ENCODE results near the gene PVR.
"Not testable (repeated sequence)": the region's sequence is repeated elsewhere in the genome, so short reads cannot be mapped to it uniquely, and the experiment has no call there.

The PVR gene

DNA sequence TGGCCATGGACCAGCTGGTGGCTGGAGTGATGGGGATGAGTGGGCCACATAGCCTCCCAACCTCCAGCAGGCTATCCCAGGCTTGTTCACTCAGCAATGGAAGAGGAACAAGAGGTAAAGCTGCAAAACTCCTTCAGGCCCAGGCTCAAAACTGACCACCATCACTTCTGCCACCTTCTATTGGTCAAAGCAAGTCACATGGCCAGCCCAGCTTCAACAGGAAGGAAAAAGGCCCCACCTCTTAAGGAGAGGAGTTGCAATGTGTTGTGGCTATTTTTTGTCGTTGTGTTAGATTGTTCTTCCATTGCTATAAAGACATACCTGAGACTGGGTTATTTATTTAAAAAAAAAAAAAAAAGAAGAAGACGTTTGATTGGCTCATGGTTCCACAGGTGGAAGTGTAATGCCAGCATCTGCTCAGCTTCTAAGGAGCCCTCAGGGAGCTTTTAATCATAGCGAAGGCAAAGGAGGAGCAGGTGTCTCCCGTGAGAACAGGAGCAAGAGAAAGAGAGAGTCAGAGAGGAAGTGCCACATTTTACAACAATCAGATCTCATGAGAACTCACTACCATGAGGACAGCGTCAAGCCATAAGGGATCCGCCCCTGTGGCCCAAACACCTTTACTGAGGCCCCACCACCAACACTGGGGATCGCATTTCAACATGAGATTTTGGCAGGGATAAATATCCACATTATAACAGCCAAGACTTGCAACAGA, 24.9 kb upstream of the PVR start:
- no peak for DNase-seq

DNA sequence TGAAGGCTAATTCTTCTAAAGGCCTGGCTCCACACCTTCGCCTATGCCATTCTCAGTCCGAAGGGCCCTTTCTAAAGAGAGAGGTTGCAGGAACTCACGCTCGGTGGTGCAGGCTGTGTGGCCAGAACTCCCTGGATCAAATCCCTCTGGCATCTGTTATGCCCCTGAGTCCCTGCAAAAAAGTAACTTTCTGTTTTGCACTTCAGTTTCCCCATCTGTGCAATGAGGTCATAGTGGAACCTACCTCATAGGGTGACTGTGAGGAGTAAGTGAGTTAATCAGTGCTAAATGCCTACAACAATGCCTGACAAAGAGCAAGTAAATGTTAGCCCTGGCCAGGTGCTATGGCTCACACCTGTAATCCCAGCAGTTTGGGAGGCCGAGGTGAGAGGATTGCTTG, 23.0 kb upstream of the PVR start:
- DNase-seq, result no peak

DNA sequence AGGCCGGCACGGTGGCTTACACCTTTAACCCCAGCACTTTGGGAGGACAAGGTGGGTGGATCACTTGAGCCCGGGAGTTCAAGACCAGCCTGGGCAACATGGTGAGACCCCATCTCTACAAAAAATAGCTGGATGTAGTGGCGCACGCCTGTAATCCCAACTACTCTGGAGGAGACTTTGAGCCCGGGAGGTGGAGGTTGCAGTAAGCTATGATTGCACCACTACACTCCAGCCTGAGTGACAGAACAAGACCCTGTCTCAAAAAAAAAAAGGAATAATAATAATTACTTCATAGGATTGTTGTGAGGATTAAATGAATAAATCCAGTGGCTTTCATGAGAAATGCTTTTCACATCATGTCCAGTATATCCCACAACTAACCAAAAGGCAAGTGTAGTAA, 22.3 kb upstream of the PVR start:
- no peak for DNase-seq

DNA sequence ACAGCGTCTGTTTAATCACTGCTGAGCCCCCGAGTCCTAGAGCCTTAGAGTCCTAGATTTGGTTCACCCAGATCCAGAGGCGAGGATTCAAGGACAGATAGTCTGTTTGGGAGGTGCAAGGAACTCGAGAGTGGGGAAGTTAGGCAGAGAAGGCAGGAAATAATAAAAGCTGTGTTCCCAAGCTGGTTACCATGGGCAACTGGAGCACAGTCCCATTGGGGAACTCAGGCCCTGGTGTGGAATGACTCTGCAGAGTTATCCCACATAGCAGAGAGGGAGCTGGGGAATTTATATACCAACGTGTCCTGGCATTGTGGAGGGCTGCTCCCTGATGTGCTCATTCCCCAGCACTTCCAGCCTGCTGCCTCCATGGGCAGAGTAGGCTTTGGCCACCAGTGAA, 20.6 kb upstream of the PVR start:
- no peak for DNase-seq

DNA sequence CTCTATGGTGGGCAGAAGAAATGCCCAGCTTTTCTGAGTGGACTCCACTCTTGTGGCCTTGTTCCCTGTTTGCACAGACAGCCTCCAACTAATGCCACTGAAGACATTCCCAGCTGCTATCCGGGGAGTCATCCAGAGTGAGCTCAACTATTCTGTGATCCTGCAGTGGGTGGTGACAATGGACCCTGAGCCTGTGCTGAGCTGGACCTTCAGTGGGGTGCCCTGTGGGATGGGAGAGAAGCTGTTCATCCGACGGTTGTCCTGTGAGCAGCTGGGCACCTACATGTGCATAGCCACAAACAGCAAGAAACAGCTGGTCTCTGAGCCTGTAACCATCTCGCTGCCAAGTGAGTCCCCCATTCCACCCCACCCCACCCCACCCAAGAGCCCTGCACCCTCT, 20.1 kb upstream of the PVR start:
- DNase-seq, result no peak

DNA sequence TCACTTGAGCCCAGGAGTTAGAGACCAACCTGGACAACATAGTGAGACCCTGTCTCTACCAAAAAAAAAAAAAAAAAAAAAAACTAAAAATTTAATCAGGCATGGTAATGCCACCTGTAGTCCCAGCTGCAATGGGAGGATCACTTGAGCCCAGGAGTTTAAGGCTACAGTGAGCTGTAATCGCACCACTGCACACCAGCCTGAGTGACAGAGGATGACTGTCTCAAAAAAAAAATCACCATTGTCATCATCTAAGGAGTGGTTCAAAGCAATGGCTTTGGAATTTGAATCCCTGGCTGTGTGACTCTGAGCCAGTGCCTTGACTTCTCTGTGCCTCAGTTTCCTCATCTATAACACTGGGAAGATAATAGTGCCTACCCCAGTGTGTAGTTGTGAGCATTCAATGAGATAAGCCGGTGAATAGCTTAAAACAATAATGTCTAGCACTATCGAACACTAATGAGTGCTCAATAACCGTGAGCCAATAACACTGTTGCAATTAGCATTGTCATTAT, 18.8 kb upstream of the PVR start:
- DNase-seq, result no peak

DNA sequence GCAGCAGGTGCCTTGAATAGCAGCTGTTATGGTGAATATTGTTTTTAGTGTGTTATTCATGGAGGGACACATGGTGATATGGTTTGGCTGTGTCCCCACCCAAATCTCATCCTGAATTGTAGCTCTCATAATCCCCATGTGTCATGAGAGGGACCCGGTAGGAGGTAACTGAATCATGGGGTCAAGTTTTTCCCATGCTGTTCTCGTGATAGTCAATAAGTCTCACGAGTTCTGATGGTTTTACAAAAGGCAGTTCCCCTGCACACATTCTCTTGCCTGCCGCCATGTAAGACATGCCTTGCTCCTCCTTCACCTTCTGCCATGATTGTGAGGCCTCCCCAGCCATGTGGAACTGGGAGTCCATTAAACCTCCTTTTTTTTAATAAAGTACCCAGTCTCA, 18.1 kb upstream of the PVR start:
- DNase-seq, result not testable (repeated sequence)

DNA sequence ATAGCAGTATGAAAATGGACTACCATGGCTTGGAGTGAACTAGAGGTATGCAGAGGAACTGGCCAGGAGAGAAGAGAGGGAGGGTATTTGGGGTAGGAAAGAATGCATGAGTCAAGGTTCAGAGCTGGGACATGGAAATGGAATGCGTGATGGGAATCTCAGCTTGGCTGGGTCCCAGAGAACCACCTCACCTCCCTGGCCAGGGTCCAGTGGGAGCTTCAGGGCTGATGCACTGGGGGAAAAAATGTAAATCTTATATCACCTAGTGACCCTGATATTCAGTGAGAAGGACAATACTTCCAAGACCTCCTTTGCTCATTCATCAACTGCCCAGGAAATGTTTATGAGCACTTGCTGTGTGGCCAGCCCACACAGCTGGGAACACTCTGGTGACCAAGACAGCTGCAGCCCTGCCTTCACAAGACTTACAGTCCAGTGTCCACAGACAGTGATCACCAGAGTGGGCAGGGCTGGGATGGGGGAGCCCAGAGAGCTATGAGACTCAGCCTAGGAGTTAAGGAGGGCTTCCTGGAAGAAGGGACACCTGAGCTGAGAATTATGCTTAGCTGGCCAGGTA, 17.6 kb upstream of the PVR start:
- DNase-seq, result no peak

DNA sequence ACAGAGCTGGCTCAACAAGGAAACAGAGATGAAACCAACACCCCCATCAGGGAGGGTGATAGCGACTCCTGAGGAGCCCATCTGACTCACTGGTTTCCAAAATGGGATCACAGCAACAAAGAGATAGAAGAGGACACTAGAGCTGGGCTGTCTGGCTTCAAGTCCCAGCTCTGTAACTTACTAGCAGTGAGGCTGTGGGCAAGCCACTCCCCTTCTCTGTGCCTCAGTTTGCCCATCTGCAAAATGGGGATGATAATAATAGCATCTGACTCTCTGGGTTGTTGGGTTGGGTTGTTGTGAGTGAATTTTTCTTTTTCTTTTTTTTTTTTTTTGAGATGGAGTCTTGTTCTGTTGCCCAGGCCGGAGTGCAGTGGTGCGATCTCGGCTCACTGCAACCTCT, 16.1 kb upstream of the PVR start:
- DNase-seq, result no peak

DNA sequence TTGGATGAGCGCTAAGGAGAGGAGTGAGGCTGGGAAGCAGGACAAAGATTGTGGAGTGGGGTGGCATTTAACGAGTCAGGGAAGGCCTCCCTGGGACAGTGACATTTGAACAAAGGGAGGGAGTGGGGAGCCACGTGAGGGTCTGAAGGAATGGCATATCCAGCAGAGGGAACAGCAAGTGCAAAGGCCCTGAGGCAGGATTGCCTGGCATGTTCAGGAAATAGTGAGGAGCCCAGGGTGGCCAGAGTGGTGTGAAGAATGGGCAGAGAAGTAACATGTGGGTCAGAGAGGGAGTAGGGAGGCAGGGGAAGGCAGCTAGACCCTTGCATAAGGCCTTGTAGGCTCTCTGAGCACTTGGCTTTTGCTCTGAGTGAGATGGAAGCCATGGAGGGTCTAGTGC, 14.9 kb upstream of the PVR start:
- no peak for DNase-seq

DNA sequence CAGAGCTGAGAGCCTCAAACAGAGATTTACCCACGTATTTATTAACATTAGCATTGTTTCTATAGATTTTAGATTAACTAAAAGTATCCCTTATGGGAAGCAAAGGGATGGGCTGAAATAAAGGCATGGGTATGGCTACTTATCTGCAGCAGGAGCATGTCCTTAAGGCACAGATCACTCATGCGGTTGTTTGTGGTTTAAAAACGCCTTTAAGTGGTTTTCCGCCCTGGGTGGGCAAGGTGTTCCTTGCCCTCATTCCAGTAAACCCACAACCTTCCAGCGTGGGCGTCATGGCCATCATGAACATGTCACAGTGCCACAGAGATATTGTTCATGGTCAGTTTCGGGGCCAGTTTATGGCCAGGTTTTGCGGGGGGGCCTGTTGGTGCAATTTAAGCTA, 12.1 kb upstream of the PVR start:
- not testable (repeated sequence) for DNase-seq

DNA sequence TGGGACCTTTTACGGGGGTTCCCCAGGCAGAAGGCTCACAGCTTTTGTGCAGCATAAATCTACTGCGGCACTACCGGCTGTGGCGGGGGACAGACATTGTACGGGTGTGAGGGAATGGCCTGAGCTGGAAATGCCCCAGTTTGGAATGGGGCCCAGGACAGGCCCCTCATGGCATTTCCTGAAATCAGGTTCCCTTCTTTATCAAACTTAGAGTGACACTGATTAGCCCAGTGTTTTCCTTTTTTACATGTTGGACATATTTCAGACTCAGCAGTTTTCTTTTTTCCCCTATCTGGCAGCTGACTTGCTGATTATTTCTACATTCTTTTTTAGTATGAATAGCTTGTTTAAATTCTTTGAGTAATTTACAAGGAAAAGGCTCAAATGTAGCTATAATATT, 9.7 kb upstream of the PVR start:
- not testable (repeated sequence) for DNase-seq

DNA sequence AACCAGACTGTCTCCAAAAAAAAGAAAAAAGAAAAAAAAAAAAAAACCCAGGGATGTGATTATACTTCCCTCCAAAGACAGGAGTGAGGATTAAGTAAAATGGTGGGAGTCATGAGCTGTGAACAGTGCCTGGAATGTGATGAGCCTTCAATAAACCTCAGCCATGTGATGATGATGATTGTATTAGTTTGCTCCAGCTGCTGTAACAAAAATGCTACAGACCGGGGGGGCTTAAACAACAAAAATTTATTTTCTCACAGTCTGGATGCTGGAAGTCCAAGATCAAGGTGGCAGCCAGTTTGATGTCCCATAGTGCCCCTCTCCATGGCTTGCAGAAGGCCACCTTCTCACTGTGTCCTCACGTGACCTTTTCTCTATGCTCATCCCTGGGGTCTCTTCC, 8.9 kb upstream of the PVR start:
- DNase-seq, result no peak

DNA sequence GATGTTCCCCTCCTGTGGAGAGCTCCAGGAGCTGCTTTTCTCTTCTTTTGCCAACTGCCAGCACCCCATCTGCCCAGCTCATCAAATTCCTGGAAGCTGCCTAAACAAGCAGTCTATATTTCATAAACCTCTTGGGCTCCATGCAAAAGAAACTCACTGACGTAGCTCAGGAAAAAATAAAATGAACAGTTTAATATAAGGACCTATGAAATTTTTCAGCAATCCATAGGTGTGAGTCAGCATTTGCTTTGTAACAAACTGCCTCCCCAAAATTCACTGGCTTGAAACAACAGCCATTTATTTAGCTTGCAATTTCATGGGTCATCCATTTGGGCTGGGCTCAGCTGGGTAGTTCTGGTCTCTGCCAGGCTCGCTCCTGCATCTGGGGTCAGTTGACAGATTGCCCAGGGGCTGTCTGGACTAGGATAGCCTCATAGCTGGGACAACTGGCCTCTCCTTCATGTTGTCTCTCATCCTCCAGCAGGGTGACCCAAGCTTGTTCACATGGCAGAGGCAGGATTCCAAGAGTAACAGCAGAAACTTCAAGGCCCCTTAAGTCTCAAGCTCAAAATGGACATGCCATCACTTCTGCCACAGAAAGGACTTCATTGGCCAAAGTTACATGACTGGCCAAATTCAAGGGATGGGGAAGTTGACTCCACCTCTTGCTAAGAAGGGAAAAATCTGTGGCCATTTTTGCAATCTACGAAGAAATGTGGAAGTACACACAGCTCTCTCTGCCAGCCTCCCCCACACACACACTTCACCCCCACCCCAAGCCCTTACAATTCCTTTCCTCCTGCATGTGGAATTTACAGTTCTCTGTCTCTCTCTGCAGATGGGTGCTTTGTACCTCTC, 7.9 kb upstream of the PVR start:
- no peak for DNase-seq

DNA sequence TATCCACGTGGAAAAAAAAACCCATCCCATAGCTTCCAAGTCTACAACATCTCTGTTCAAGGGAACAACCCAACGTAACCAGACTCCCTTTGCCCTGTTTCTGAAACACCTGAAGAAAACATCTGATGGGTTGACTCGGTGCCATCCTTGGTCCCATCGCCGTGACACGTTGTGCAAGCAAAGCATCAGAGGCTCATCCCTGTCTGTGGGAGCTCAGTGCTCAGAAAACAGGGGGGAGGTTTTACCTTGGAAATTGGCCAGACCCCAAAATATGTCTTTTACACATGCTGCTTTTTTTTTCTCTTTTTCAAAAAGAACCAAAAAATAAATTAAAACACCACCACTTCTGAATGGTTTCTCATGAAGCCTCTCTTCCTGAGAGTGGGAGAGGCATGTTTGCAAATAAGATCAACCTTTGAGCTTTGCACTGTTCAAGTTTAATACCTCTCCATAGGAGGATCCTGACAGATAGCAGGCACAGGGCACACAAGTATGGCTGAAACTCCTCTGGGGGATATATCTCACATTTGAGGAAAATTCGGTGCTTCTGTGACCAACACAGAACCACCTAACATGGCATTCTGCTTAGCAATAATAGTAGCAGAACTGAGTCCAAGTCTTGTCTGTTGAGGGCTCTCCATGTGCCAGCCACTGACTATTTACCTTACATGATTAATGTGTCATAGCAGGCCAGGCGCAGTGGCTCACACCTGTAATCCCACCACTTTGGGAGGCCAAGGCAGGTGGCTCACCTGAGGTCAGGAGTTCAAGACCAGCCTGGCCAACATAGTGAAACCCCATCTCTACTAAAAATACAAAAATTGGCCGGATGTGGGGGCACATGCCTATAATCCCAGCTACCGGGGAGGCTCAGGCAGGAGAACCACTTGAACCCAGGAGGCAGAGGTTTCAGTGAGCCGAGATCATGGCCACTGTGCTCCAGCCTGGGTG, 7.0 kb upstream of the PVR start:
- DNase-seq, result no peak

DNA sequence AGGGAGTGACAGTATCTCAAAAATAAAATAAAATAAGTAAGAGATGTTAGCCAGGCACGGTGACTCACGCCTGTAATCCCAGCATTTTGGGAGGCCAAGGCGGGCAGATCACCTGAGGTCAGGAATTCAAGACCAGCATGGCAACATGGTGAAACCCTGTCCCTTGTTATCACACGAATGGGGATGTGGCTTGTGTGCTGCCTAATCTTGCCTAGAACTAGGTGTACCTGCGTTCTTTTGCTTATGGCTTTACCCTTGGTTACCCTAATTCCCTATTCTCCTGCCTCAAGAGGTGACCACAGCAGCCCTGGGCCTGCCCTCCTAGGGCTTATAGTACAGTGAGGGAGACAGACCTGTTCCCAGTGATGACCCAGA, 6.3 kb upstream of the PVR start:
- DNase-seq, result no peak

DNA sequence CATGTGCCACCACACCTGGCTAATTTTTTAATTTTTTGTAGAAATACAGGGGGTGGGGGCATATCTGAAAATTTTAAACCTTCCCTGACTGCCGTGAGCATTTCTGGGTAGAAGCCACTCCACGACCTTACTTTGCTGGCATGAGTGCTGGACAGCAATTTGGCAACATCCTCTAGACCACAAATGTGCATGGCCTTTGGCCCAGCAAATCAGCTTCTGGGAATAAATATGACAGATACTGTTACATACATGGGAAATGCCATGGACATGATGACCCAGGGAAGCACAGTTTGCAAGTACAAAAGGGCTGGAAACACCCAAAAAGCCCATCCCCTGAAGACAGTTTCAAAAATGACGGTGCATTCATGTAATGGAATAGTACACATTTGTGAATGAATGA, 3.2 kb upstream of the PVR start:
- DNase-seq, result no peak

DNA sequence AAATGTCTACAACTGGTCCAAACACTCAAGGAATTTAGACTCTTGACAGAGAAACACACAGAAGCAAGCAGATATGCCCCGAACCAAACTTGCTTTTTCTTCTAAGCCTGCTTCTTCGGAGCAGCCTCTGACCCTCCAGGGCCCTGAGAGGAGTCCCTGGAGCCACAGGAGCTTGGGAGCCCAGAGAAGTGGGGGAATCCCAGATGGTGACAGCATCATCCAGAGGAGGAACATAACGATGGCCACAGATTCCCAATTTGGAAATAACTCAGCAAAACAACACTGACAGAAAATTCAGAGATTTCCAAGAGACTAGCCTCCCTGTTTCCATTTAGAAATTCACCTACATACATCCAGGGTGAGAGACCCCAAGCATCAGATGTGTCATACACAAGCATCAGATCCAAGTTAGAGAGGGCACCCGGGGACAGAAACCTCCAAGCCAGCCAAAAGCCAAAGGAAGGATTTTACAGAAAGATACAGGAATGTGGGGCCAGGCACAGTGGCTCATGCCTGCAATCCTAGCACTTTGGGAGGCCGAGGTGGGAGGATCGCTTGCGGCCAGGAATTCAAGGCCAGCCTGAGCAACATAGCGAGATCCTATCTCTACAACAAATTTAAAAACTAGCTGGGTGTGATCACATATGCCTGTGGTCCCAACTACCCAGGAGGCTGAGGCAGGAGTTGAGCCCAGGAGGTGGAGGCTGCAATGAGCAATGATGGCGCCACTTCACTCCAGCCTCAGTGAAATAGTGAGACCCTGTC, 2.0 kb upstream of the PVR start:
- DNase-seq, result no peak

DNA sequence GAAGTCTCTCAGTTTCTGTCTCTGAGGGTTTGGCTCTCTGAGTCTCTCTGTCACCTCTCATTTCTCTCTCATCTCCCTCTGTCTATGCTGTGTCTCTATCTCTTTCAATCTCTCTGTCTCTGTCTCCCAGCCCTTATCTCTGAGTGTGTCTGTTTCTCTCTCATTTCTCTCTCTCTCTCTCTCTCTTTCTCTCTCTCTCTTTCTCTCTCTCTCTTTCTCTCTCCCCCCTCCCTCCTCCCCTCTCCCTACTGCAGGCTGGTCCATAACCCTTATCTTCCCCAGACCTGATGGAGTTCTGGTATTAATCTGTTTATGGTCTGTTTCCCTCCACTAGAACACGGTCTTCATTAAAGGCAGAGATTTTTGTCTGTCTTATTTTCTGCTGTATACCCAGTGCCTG, 1.3 kb upstream of the PVR start:
- DNase-seq, result no peak

DNA sequence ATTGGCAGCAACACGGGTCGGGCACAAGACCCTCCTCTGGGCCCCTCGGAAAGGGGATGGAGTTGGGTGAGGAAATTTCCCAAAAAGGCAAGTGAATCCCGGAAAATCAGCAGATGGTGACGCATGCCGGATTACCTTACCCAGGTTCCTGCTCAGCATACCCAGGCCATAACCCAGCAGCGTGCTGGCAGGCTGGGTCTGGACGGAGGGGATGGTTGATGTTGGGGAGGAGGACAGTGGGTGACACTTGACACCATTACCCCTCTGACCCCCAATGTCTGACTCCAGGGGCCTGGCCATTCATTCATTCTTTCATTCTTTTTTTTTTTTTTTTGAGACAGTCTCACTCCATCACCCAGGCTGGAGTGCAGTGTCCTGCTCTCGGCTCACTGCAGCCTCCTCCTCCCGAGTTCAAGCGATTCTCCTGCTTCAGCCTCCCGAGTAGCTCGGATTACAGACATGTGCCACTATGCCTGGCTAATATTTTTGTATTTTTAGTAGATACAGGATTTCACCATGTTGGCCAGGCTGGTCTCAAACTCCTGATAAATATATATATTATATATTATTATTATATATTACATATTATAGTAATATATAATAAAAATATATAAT, 799 bp downstream of the PVR start:
- DNase-seq, result no peak

DNA sequence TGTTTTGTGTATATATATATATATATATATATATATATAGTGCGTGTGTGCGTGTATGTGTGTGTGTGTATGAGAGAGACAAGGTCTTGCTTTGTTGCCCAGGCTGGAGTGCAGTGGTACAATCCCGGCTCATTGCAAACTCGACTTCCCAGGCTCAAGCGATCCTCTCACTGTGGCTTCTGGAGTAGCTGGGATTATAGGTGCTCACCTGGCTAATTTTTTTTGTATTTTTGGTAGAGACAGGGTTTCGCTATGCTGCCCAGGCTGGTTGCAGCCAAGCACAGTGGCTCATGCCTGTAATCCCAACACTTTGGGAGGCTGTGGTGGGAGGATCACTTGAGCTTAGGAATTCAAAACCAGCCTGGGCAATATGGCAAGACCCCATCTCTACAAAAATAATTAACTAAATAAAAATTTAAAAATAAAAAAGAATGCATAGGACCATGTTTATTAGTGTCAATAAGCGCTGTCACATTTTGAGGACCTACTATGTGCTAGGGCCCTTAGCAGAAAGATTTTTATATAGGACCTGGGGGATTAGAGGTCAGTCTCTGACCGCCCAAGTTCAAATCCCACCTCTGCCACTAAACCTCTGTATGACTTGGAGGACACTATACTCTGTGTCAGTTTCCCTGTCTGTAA, 1.8 kb downstream of the PVR start:
- no peak for DNase-seq
